ENCODE measurements around the gene CASKIN1.
"Not testable (repeated sequence)": the region's sequence is repeated elsewhere in the genome, so short reads cannot be mapped to it uniquely, and the experiment has no call there.

The CASKIN1 gene

DNA sequence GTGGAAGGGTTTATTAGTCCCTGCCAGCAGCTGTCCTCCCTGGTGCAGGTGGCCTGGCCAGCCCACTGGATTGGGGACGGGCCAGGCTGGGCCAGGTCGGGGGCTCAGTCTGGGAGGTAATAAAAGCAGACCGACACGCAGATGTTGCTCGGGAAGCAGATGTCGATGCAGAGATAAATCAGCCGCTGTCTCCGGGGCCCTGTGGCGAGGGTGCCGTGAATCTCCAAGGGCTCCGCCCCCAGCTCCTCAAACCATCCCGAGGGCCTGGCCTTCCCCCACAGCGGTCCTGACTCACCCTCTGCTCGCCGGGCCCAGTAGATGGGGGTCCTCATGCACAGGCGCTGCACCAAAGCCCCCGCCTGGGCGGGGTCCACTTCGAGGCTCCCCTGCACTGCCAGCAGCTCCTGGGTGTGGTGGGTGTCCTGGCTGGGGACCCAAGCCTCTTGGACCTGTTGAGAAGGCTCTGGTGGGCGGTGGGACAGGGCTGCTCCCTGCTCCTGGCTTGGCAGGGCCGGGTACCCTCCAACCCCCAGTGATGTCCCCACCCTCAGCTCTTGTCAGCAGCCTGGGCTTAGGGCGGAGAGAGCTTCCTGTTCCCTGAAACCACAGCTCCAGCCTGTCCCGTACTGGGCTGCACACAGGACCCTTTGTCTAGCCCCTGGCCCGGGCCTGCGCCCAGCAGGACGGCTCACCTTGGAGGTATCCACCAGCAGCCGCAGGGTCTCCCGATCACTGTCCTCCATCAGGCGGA is 13.0 kb upstream of the CASKIN1 start:
- DNase-seq: no peak

DNA sequence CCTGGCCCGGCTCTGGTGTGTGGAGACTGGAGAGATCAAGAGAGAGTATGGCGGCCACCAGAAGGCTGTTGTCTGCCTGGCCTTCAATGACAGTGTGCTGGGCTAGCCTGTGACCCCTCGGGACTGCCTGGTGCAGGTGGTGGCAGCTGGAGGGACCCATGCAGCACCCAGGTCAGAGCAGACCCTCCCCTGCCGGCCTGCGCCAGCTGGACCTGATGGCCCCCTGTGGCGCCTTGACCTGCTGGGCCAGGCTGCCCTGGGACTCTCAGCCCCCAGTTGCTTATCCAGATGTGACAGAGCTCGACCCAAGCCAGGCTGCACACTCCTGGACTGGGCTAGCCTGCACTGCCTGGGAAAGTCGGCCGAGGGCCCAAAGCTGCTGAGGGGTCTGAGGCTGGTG is 12.4 kb upstream of the CASKIN1 start:
- no peak for DNase-seq

DNA sequence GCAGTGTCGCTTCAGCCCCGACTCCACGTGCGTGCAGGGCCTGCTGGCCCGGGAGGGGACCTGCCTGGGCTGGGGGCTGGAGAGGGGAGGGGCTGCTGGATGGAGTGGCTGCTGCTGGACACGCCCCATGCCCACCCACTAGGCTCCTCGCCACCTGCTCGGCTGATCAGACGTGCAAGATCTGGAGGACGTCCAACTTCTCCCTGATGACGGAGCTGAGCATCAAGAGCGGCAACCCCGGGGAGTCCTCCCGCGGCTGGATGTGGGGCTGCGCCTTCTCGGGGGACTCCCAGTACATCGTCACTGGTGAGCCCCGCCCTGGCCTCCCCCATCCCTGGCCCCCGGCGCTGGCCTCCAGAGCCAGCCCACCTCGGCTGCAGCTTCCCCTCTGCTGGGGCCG is 11.9 kb upstream of the CASKIN1 start:
- DNase-seq: no peak

DNA sequence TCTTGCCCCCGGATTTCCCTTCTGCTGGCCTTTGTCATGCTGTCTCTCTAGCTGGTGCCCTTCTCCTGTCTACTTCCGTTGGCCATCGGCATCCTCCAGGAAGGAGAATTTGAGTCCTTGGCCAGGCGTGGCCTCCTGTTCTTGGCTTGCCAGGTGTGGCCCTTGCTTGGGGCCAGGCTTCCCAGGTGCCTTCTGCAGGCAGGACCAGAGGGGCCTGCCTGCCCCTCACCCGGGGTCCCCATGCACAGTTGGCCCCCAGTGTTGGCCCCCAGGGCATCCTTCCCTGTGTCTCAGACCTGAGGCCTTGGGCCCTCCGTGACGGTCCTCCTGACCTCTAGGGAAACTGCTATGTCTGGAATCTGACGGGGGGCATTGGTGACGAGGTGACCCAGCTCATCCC is 11.5 kb upstream of the CASKIN1 start:
- DNase-seq: no peak

DNA sequence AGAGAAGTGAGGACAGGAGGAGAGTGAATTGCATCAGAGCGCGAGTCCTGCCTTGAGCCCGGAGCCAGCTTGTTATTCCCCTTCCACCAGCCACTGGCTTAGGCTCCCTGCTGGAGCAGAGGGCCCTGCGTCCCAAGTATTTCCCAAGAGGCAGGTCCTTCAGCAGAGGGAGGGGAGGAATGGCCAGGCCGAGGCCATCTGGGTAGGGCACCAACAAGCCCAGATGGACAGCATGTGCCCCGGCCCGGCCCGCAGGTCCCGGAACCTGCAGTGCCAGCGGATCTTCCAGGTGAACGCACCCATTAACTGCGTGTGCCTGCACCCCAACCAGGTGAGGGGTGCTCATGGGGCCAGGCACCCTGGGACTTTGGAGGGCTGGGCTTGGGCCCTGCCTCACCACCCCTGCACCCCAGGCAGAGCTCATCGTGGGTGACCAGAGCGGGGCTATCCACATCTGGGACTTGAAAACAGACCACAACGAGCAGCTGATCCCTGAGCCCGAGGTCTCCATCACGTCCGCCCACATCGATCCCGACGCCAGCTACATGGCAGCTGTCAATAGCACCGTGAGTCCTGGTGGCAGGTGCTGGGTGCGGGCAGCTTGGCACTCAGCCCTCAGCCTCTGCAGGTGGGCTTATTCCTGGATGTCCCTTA is 10.5 kb upstream of the CASKIN1 start:
- DNase-seq: no peak

DNA sequence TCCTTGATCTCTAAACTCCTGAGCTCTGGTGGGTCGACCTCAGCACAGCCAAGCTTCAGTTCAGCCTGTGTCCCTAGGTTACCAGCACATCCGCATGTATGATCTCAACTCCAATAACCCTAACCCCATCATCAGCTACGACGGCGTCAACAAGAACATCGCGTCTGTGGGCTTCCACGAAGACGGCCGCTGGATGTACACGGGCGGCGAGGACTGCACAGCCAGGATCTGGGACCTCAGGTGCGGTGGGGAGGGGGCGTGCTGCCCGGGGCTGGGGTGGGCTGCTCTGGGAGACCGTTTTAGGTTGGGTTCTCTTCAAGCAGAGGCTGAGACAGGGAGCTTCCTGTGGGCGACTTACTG is 10.0 kb upstream of the CASKIN1 start:
- no peak for DNase-seq

DNA sequence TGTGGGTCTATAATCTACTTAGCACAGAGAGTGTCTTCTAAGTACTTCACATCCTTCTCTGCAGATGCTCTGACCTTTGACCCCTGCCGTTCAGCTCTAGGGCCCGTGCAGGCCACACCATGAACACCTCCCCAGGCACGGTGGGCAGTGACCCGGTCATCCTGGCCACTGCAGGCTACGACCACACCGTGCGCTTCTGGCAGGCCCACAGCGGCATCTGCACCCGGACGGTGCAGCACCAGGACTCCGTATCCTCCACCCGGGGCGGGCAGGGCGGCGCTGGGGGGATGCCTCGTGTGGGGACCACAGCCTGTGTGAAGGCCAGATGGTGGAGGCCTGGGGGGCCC is 9.5 kb upstream of the CASKIN1 start:
- DNase-seq: no peak

DNA sequence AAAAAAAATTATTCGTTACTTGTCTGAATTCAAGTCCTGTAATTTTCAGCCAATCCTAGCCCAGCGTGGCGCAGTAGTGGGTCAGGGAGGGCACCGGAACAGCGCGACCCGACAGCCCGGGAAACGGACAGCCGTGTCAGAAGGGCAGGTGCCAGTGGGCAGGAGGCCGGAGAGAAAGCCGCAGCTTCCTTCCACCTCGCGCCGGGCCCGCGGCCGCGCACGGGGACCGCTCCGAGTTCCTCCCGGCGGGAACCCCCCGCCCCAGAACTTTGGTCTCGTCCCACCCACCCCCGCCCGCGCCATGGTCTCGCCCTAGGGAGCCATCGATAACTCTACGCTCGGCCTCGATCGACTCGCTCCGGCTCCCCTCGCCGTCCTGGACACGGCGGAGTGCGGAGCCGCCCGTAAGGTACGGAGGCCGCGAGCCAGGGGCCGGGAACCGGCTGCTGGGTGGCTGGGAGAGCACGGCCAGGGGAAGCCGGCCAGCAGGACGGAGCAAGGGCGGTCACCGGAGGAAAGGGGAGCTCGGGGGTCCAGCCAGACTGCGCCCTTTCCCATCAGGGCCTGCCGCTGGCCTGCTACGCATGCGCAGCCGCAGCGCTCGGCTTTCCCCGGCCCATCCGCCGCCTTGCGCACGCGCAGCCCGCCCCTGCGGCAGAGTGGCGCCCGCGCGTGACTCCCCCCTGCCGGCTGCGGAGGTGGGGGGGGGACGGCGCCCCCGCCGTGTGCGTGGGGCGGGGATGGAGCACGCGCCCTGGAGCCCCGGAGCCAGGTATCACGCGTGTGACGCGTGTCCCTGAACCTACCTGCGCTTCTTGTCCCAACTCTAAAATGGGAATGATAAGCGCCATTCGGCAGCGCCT is 8.9 kb upstream of the CASKIN1 start, which contains the start of gene MLST8:
TSS of gene MLST8 (plus strand) at position 351 of the 863 bp plus-strand sequence. CDS start 632 bp downstream, outside the sequence.
- peak; percentile 91 for DNase-seq

DNA sequence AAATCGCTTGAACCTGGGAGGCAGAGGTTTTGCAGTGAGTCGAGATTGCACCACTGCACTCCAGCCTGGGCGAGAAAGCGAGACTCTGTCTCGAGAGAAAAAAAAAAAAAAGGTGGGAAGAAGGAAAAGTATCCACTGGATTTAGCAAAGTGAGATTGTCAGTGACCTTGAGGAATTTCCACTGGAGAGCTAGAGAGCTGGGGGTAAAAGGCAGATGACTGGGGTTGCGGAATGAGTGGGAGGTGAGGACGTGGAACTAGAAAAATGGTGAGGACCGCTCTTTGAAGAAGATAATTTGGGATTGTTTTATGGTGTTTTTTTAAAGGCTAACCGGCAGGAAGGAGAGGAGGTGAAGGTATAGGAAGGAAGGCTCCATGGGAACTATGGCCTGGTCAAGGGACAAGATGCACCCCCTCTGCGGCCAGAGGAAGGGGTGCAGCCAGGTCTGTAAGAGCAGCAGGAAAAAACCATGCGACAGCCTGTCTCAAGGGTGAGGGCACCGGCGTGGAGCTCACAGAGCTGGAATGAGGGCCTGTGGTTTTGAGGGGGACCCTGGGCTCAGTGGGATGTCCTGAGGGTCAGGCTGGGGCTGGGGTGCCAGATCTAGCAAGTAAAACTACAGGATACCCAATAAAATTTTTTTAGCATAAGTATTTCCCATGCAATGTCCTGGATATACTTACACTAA is 8.2 kb upstream of the CASKIN1 start:
- no peak for DNase-seq

DNA sequence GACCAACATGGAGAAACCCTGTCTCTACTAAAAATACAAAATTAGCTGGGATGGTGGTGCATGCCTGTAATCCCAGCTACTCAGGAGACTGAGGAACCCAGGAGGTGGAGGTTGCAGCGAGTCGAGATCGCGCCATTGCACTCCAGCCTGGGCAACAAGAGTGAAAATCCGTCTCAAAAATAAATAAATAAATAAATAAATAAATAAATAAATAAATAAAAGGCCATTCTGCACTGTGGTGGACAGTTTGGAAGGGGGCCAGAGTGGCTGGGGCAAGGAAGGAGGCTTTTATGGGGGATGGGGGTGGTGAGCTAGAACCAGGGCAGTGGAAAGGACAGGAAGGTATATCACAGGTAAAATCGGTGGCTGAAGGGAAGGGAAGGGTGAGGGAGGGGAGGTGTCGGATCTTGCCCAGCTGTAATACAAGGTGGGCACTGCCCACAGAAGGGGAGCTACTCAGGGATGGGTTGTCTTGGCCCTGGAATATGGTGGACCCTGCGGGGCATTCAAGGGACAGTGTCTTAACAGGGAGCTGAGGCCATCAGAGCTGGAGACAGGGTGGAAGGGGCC is 6.8 kb upstream of the CASKIN1 start:
- DNase-seq: not testable (repeated sequence)

DNA sequence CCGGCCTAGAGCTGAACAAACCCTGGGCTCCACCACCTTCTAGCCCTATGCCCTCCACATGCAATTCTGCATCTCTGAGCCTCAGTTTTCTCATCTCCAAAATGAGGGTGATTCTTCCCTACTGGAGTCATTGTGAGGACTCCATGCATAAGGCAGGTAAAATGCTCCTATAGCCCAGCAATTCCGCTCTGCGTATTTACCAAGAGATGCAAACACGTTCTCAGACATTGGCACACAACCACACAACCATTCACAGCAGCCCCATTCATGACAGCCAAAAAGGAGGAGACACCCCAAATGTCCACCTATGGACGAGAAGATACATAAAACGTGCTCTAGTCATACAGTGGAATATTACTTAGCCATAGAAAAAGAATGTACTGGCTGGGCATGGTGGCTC is 3.9 kb upstream of the CASKIN1 start:
- DNase-seq: no peak

DNA sequence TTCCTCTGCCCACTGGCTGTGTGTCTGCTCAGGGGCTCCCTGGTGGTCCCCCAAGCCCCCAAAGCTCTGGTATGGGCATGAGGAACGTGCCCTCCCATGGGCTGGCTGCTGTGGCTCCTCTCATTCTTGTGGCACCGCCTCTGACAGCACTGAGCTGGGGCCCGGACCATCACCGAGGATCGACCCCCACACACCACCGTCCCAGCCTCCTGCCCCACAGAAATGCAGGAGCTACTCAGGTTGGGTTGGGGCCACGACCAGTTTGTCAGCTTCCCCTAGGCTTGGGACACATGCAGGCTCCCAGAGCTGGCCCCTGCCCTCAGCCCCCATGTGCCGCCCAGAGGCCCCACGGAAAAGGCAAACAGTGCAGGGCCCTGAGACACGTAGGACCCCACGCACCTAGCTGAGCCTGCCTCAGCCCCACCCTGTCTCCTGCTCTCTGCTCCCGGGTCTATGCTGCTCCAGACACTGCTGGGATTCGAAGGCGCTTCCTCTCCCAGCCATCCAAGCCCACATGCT is 3.3 kb upstream of the CASKIN1 start:
- DNase-seq: no peak

DNA sequence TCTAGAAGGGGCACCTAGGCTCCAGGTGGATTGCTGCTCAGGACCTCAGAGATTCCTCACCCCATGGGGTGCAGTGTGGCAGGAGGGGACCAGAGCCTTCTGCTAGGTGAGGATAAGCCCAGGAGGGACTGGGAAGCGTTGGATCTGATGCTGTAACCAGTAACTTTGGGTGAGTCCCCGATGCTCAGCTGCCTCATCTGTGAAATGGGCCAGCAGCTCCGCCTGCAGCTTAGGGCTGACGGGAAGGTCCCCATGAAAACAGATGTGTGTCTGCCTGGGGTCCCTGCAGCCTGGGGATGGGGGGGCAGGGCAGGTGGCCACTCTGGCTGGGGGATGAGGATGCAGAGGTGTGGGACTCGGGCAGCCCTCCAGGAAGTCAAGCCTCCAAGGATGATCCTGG is 2.7 kb upstream of the CASKIN1 start:
- DNase-seq: no peak

DNA sequence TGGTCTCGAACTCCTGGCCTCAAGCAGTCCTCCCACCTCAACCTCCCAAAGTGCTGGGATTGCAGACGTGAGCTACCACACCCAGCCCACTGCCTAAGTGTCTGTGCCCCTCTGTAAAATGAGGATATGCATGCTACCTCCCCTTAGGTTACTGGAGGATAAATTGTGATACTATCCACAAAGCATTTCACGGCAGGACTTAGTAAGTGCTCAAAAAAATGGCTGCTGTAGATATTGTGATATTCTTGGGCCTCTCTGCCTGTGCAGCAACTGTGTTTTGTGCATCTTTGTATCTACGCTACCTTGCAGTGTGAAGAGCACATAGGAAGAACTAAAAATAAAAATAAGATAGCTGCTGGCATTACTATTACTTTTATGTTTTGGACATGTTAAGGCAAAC is 1.9 kb upstream of the CASKIN1 start:
- no peak for DNase-seq

DNA sequence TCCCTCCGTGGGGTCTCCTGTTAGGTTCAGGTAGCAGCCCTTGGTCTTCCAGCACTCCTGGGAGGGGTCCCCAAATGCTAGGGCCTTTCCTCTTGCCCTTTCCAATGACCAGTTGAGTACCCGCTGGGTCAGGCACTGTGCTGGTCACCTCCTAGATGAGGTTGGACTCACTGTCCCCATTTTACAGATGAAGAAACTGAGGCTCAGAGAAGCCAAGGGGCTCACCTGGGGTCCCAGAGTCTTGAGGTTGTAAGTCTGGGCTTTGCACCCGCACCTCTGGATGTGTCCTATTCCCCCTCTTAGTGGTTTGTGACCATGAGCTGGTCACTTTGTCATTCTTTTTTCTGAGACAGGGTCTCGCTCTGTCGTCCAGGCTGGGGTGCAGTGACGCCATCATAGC is 1.4 kb upstream of the CASKIN1 start:
- no peak for DNase-seq

DNA sequence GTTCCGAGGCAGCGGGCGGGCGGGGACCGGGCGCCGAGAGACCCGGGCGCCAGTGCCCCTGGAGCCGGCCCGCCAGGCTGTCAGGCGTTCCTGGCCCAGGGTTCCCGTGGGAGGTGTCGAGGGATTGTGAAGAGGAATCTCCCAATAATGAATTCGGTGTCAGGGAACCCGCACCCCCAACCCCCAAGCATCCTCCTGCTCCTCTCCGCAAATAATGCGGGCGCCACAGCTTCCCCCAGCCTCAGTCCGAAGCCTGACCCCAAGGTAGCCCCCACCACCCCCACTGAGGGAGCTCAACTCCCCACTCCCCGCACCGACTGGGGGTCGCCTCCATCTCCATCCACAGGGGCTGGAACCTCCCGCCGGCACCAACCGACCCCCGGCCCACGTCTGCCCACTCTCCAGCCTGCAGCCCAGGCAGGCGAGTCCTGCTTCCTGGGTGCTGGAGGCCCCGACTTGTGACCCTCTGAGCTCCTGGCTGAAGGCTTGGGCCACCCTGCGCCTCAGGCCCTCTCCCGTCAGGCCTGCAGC is 641 bp upstream of the CASKIN1 start:
- no peak for DNase-seq

DNA sequence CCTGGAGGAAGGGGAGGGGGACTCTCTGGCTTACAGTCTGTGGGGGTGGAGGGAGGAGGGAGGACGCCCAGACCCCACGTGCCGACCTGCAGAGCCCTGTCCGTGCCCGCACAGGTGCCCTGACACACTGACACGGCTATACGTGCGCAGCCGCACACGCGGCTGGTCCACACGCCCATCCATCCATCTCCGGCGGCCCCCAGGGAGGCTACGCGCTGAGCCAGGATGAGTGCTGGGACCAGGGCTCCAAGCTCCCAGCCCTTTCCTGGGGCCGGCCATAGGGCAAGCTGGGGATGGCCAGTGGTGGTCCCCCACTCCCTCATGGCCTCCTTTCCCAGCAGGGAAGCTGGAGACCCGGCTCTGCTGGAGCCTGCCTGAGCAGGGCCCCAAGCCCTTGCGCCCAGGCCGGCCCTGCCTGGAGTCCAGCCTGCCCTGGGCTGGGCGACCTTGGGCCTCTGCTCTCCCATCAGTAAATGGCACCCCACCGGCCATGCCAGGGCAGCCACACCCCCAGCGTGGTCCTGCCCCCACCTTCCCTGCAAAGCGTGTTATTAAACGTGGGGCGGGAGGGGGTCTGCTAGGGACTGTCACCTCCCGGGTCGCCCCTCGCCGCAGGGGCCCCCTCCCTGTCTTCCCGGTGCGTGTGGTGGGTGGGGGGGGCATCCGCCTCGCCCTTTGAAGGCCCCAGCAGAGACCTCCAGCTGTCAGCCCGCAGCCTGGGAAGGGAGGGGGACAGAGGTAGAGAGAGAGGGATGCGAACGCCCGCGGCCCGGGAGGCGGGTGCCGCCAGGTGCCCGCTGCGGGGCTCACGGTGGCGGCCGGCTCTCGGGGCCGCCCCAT is 863 bp downstream of the CASKIN1 start:
- DNase-seq: no peak

DNA sequence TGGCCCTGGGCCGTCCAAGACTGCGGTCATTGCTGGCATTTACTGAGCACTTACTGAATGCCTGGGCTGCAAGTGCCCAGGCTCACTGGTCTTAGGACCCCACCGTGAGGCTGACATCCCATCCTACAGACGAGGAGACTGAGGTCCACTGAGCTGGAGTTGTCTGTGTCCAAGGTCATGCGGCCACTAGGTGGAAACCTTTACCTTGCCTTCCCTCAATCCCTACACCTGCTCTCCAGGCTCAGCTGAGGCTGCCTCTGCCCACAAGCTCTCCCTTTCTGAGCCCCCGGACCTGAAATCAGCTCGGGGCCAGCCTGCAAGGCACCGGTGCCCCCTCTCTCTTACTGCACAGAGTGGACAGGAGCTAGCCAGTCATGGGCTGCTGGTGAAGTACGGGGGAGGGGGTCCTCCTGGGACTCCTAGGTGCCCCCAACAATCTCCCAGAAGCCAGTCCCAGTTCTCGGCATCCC is 1.5 kb downstream of the CASKIN1 start:
- DNase-seq: peak; percentile 36

DNA sequence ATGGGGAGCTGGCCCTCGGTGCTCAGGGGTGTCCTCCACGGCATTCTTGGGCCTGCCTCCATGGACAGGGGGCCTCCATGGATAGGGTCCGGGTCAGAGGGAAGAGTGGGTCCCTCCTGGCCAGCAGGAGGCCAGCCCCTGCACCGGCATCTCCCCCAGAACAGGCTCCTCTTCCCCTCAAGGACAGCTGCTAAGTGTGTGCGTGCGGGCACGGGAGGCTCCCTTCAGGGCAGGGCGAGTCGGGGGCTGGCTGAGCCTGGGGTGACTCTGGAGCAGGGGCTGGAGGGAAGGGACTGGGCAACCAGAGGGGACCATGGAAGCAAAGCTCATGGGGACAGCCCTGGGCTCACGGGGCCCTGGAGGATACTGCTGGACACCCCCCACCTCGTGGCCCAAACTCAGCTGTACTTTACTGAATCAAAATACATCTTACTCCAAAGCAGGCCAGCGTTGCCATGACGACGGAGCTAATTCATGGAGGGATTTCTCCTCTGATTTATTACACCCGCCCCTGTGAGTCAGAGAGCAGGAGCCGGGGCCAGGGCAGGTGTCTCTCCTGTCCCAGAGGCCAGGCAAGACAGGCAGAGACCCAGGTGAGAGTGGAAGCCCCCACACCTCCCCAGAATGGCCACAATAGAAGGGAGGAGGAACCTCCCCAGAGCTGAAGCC is 2.1 kb downstream of the CASKIN1 start:
- no peak for DNase-seq

DNA sequence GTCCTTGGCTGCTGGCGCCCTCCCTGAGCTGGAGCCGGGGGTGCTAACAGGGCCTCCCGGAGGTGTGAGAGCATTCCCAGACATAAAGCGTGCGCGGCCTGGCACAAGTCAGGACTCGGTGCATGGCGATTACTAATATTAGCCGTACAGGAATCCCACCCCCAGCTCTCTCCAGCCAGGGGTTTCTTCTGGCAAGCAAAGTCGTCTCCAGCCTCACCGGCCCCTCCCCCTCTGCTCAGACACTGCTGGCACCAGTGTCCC is 5.0 kb downstream of the CASKIN1 start:
- DNase-seq: no peak

All from stimulated activated CD4-positive, alpha-beta T cell treated with anti-CD3 and anti-CD28 coated beads, Interleukin-4, amount 100 ng/mL, for 1 hour (primary cell).